HFF-Myc (cell line): ENCODE measurements around the gene HPN.
"Not testable (repeated sequence)": the region's sequence is repeated elsewhere in the genome, so short reads cannot be mapped to it uniquely, and the experiment has no call there.

Experiments
- DNase-seq: peaks from one replicate; pipeline ENCODE4 v3.0.0-alpha.2; 2011; ENCODE audit warnings: low read depth; ENCODE audit errors: extremely low read depth
- H3K4me3 ChIP-seq: replicated peaks from 2 replicates; pipeline ENCODE4 v1.5.1; 2011; ENCODE audit warnings: low read depth, mild to moderate bottlenecking, control low read depth, low read length
- CTCF ChIP-seq: IDR thresholded peaks from 2 replicates; pipeline ENCODE4 v1.5.1; 2012; ENCODE audit warnings: mild to moderate bottlenecking, low read depth, low read length, control low read depth; ENCODE audit errors: missing control alignments

Gene HPN

GRCh38 chr19:35011091-35011689, 30.3 kb upstream of the HPN start:
- no peak overlapping the region for H3K4me3 ChIP-seq
- DNase-seq: no peak
- TF ChIP-seq CTCF: no peak

- DNase-seq: no peak
- no peak for TF ChIP-seq CTCF
- H3K4me3 ChIP-seq: no peak overlapping the region
These were observed 29.5 kb upstream of the HPN start for GRCh38 chr19:35011737-35012682.

GRCh38 chr19:35013041-35013819, 28.3 kb upstream of the HPN start:
- no peak overlapping the region for H3K4me3 ChIP-seq
- TF ChIP-seq CTCF: peak; percentile 89
- no peak for DNase-seq

GRCh38 chr19:35013820-35014754, 27.4 kb upstream of the HPN start:
- TF ChIP-seq CTCF: no peak
- DNase-seq: no peak
- H3K4me3 ChIP-seq: no peak overlapping the region

GRCh38 chr19:35014774-35015173, 26.7 kb upstream of the HPN start:
- not testable (repeated sequence) for H3K4me3 ChIP-seq, DNase-seq

- no peak for TF ChIP-seq CTCF
- H3K4me3 ChIP-seq: no peak overlapping the region
These were observed 26.1 kb upstream of the HPN start for GRCh38 chr19:35015270-35015953.

More at GRCh38 chr19:35015270-35015953, 26.1 kb upstream of the HPN start:
- DNase-seq: no peak
